GM10847 (cell line): Measurements from ENCODE around the gene BCL2L13.

Experiments
- POLR2A ChIP-seq: IDR thresholded peaks from 2 replicates; pipeline ENCODE4 v1.6.1; 2011; ENCODE audit not compliant: insufficient read length; ENCODE audit errors: extremely low read depth

Gene BCL2L13

DNA sequence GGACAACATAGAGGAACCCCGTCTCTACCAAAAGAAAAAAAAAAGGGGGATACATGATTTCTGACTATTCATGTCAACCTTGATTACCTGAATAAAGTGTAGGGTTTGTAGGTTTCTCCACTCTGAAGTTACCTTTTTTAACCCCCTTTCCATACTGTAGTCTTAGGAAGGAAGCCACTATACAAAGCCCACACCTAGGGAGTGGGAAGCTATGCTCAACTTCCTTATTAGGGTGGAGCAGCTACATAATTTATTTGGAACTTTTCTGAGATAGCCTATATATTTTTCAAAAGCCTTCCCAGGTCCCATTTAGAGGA is 9.4 kb upstream of the BCL2L13 start:
- TF ChIP-seq POLR2A: no peak

DNA sequence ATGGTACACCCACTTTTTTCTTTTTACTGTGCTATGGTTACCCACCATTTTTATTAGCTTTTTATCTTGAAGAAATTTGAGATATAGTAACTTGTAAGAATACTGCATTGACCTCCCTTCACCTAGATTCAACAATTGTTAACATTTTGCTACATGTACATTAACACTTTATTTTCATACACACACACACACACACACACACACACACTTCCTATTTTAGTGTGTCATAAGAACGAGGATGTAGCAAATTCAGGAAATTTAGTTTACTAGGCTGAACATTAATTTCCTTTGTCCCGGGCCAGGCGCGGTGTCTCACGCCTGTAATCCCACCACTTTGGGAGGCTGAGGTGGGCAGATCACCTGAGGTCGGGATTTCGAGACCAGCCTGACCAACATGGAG is 8.9 kb upstream of the BCL2L13 start:
- TF ChIP-seq POLR2A: no peak

DNA sequence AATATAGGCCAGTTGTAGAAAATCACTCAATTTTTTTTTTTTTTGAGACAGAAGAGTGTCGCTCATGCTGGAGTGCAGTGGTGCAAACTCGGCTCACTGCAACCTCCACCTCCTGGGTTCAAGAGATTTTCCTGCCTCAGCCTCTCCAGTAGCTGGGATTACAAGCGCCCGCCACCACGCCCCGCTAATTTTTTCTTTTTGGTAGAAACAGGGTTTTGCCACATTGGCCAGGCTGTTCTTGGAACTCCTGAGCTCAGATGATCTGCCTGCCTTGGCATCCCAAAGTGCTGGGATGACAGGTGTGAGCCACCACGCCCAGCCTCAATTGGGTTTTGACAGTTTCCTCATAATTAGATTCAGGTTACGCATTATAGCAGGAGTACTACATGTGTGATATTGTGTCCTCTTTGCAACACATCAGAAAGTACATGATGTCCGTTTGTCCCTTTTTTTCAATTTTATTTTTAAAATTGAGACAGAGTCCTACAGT is 7.4 kb upstream of the BCL2L13 start:
- TF ChIP-seq POLR2A: no peak

DNA sequence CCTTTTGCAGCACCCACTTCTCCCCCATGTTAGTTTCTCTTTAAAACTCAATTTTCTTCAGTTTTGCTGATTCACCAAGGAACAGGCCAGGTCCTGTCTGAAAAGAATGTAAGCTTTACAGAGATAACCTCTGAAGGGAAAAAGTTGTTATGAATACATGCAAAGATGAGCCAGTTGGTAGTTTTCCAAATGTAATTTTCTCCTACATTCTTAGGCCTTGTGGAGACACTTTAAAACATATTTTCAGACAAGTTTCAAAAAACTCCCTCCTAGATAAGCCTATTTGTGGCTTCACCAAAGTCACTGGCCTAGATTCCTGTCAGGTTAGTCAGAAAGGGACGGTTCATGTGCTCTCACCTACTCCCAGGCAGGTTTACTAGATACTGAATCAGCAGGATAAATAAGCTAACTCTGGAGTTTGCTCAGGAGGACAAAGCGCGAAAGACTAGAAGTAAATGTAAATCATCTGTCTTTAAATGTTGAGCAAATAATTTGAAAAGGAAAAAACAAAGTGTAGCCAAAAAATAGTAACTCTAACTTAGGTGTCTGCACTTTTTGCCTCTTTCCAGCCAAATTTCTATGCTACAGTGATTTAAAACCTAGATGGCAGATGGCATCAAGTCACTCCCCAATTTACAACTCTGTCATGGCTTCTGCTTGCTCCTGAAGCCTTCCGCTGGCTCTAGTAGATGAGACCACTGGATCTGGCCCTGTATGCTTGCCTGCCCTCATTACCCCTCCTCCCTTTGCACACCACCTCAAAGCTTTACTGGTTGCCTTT is 5.2 kb upstream of the BCL2L13 start:
- no peak for TF ChIP-seq POLR2A

DNA sequence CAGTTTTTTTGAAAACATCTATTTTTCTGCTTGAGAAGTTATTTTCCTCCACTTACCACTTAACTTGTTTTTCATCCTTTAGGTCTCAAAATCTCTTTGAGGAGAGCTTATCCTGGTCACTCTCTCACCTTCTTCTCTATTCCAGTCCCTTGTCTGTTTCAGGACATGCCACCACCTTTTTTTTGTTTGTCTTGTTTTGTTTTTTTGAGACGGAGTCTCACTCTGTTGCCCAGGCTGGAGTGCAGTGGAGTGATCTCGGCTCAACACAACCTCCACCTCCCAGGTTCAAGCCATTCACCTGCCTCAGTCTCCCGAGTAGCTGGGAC is 4.6 kb upstream of the BCL2L13 start:
- TF ChIP-seq POLR2A: no peak

DNA sequence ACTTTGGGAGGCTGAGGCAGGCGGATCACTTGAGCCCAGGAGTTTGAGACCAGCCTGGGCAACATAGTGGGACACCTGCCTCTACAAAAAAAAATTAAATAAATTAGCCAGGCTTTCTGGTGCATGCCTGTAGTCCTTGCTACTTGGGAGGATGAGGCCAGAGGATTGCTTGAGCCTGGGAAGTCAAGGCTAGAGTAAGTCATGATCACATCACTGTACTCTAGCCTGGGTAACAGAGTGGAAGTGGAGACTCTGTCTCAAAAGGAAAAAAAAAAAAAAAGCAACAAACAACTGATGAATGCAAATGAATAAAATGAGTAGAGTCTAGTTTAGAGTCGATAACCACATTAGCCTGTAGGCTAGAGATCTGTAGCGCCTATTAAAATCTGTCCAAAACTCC is 3.9 kb upstream of the BCL2L13 start:
- TF ChIP-seq POLR2A: no peak

DNA sequence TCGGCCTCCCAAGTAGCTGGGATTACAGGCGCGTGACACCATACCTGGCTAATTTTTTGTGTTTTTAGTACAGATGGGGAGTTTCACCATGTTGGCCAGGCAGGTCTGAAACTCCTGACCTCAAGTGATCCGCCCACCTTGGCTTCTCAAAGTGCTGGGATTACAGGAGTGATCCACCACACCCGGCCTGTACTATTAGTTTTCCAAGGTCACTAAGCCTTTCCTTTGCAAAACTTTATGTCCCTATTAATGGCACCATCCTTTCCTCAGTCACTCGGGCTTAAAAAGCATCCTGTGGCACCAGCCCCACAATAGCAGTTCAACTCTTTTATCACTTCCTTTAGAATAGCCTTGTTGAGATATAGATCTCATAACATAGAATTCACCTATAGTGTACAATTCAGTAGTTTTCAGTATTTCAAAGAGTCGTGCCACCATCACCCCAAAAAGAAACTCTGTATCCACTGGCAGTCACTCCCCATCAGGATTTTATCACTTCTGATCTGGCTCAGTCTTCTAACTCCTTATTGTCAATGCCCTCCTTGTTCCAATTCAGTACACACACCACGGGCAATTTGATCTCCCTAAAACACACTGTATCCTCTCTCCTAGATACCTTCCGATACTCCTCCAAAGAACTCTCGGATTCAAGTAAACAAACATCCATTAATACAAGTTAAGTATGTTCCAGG is 921 bp upstream of the BCL2L13 start:
- no peak for TF ChIP-seq POLR2A

DNA sequence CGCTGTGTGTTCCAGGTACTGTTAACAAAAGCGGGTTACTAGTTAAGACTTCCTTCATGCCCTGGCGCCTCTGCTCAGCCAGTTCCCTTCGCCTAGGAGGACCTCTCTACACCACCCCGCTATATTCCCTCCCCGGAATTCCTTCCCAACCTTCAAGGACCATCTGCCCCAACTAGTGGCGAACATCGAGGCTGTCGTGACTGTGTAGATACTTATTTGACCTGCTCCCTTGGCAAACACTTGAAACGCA is 450 bp upstream of the BCL2L13 start:
- TF ChIP-seq POLR2A: no peak

DNA sequence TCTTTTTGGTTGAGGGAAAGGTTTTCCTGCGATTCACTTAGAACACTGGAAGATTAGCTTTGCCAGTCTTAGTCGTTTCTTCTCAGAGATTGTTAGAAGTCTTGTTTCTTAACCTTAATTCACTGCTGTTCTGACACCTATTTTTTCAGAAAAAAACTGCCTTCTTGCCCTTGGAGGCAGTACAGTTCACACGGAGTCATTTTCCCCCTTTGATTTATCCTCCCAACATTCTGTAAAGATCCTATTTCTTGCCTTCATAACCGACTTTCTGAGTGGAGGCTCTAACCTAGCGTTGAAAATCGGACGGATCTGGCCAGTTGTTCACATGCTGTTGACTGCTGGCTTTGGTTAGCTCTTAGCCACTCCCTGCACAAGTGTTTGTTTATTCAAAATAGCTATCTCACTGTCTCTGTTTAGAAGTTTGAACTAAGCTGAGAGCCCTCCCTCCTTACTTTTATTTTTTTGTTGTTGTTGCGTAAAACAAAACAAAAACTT is 737 bp downstream of the BCL2L13 start:
- no peak for TF ChIP-seq POLR2A

DNA sequence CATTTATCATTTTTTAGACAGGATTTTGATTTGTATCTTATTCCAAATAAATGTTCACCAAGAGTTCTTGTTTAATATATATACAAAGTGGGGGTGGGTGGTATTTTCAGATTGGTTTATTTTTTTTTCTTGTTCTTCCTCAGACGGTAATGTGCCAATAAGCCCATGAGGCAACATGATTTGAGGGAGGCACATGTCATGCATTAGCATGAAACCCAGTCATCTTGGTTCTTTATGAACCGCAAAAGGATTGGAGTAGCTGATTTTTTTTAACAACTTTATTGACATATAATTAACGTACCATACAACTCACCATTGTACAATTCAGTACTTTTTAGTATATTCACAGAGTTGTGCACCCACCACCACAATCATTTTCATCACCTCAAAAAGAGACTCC is 2.7 kb downstream of the BCL2L13 start:
- TF ChIP-seq POLR2A: no peak

DNA sequence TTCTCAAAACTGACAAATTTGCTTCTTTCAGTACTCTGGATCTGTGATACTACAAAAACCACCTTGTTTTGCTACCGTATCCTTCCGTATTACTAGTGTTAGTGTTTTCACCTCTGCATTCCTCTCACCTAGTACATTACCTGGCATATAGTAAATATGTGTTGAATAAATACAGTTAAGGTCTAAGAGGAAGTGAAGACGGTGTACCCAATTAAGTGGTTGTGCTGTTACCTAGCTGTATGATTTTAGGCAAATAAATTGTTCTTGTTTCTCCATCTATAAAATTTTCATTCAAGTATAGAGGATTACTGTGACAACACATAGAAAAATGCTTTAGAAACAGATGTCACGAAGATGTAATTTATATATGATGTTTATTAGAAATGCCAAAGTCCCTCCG is 8.9 kb downstream of the BCL2L13 start:
- no peak for TF ChIP-seq POLR2A

DNA sequence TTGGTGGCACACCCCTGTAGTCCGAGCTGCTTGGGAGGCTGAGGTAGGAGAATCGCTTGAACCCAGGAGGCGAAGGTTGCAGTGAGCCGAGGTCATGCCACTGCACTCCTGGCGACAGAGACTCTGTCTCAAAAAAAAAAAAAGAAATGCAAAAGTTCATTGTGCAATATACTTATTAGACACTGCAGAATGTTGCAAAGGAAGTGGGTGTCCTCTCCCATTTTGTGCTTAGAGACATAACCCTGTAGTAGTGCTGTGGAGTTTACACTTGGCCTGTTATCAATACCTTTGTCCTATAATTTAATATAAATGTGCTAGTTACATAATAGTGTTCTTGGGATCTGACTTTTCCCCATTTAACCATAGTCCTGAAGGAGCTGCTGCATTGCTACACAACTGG is 9.4 kb downstream of the BCL2L13 start:
- no peak for TF ChIP-seq POLR2A

DNA sequence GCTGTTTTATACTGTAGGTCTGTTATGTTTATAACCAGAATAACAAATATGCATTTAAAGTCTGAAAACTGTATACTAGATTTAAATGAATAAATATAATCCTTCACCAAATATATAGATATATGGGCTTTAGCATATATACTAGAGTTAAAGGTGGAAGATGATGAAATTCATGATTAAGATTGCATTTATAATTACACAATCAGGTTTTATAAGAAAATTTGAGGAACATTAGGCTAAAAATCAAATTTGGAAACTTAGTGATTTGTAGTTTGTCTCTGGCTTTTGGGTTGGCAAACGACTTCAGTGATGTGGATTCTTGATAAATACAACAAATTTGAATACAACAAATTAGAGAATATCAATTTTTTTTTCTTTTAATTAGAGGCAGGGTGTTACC is 10.0 kb downstream of the BCL2L13 start:
- TF ChIP-seq POLR2A: no peak

DNA sequence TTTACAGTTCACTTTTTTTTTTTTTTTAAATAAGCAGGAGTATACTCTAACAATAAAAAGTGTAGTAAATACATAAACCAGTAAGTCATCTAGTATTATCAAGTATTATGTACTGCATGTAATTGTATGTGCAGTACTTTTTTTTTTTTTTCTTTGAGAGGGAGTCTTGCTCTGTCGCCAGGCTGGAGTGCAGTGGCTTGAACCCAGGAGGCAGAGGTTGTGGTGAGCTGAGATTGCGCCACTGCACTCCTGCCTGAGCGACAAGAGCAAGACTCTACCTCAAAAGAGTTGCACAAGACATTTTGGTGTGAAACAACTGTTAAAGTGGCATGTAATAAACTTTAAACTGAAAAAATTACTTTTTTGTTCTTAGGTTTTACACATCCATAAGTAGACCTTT is 16.7 kb downstream of the BCL2L13 start:
- TF ChIP-seq POLR2A: no peak

DNA sequence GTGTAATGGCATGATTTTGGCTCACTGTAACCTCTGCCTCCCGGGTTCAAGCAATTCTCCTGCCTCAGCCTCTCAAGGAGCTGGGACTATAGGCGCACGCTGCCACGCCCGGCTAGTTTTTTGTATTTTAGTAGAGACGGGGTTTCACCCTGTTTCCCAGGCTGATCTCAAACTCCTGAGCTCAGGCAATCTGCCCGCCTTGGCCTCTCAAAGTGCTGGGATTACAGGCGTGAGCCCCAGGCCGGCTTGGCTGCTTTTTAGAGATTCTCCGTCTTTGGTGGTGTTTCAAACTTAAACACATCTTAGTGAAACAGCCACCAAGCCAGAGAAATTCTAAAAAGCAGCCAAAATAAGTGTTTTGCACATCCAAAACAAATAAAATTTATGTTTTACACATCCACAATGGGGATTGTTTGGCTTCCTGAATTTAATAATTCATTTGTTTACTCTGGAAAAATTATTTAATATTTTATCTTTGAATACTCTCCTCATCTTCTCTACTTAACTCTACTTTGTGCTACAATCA is 18.4 kb downstream of the BCL2L13 start:
- TF ChIP-seq POLR2A: no peak

DNA sequence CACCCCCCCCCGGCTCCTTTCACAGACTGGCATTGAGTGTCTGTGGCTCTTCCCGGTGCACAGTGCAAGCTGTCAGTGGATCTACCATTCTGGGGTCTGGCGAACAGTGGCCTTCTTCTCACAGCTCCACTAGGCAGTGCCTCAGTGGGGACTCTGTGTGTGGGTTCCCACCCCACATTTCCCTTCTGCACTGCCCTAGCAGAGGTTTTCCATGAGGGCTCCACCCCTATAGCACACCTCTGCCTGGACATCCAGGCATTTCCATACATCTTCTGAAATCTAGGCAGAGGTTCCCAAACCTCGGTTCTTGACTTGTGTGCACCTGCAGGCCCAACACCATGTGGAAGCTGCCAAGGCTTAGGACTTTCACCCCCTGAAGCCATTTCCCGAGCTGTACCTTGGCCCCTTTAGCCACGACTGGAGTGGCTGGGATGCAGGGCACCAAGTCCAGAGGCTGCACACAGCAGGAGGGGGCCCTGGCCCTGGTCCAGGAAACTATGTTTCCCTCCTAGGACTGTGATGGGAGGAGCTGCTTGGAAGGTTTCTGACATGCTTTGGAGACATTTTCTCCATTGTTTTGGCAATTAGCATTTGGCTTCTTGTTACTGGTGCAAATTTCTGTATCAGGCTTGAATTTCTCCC is 26.0 kb downstream of the BCL2L13 start:
- no peak for TF ChIP-seq POLR2A
